H1 (cell line): Measurements from ENCODE around the gene IFI16. TPM values are rescaled to one million over a fixed set of nuclear protein-coding genes. Genes with fewer than 3 reads are reported as not detected.

Source experiments
- CTCF ChIA-PET: fragments of 300-600 bp; sonication (Branson Sonifier 250); formaldehyde crosslinking; loops from one replicate; lab custom pipeline; 2021; ENCODE audit not compliant: partially characterized antibody; lab: Charles Lee
- POLR2A ChIA-PET: fragments of 300-600 bp; sonication (Branson Sonifier 250); formaldehyde crosslinking; loops from one replicate; lab custom pipeline; 2021; ENCODE audit warnings: inconsistent platforms; ENCODE audit not compliant: partially characterized antibody; lab: Charles Lee
- DNase-seq, 2 experiments: peaks; one replicate each; pipeline versions ENCODE4 v3.0.0 to v3.0.0-alpha.2; 2010 to 2022; ENCODE audit warnings: low spot score in 2 of 2, low read depth in 1 of 2, mixed read lengths in 1 of 2
- FAIRE-seq: peaks from 2 replicates; lab custom pipeline; 2011; peaks lifted over from hg19 to GRCh38; lab: Jason Lieb, UNC
- H2AFZ ChIP-seq: 2 replicates; pipeline ENCODE4 v1.8.1; 2012; ENCODE audit warnings: low read length, inconsistent platforms
- H2AK5ac ChIP-seq: 2 replicates; pipeline ENCODE4 v1.6.1; 2013; ENCODE audit warnings: low read depth, low read length
- H2BK120ac ChIP-seq: replicated peaks from 2 replicates; pipeline ENCODE3; 2013; ENCODE audit warnings: low read depth, low read length, inconsistent platforms
- H2BK12ac ChIP-seq: 2 replicates; pipeline ENCODE4 v1.6.1; 2013; ENCODE audit warnings: low read depth, low read length
- H2BK15ac ChIP-seq: 2 replicates; pipeline ENCODE4 v1.6.1; 2013; ENCODE audit warnings: low read length
- H2BK20ac ChIP-seq: 2 replicates; pipeline ENCODE4 v1.6.1; 2013; ENCODE audit warnings: low read length
- H2BK5ac ChIP-seq: 2 replicates; pipeline ENCODE4 v1.6.1; 2013; ENCODE audit warnings: low read depth, low read length
- H3K14ac ChIP-seq: 2 replicates; pipeline ENCODE4 v1.6.1; 2013; ENCODE audit warnings: inconsistent platforms; ENCODE audit not compliant: insufficient read length
- H3K18ac ChIP-seq: 2 replicates; pipeline ENCODE4 v1.6.1; 2013; ENCODE audit warnings: low read length; ENCODE audit errors: extremely low read depth
- H3K23ac ChIP-seq: 2 replicates; pipeline ENCODE4 v1.6.1; 2013; ENCODE audit warnings: inconsistent platforms; ENCODE audit not compliant: insufficient read length
- H3K23me2 ChIP-seq: 2 replicates; pipeline ENCODE4 v1.6.1; 2013; ENCODE audit warnings: low read depth, low read length
- H3K27ac ChIP-seq: 2 replicates; pipeline ENCODE4 v1.6.1; 2011; ENCODE audit warnings: low read depth, low read length, inconsistent platforms
- H3K27me3 ChIP-seq, 4 experiments: replicated peaks in 1 of 4; 1 replicate in 1 of 4; 2 replicates in 3 of 4; pipeline versions ENCODE4 v1.6.1 to v1.8.1; 2011 to 2013; ENCODE audit warnings: low read length in 3 of 4, mild to moderate bottlenecking in 3 of 4, inconsistent platforms in 2 of 4, mixed read lengths in 2 of 4, moderate library complexity in 1 of 4; ENCODE audit not compliant: control insufficient read depth in 3 of 4, insufficient read depth in 3 of 4; ENCODE audit errors: extremely low read depth in 1 of 4
- H3K36me3 ChIP-seq, 4 experiments: 2 replicates each; pipeline versions ENCODE4 v1.6.1 to v1.8.1; 2011 to 2013; ENCODE audit warnings: mild to moderate bottlenecking in 4 of 4, low read length in 3 of 4, moderate library complexity in 2 of 4, control low read depth in 1 of 4, inconsistent platforms in 1 of 4; ENCODE audit not compliant: insufficient read depth in 4 of 4, control insufficient read depth in 2 of 4
- H3K4ac ChIP-seq: replicated peaks from 2 replicates; pipeline ENCODE3; 2013; ENCODE audit warnings: low read length, low read depth, mixed read lengths, inconsistent platforms; ENCODE audit not compliant: insufficient read length
- H3K4me1 ChIP-seq, 4 experiments: replicated peaks in 1 of 4; 1 replicate in 1 of 4; 2 replicates in 3 of 4; pipeline versions ENCODE4 v1.6.1 to v1.8.1; 2011 to 2013; ENCODE audit warnings: low read length in 3 of 4, inconsistent platforms in 2 of 4, mixed read lengths in 1 of 4; ENCODE audit not compliant: insufficient read depth in 4 of 4, control insufficient read depth in 3 of 4
- H3K4me2 ChIP-seq, 2 experiments: 2 replicates each; pipeline versions ENCODE4 v1.6.1 to v1.8.1; 2011 to 2013; ENCODE audit warnings: low read depth in 2 of 2, low read length in 2 of 2, control low read depth in 1 of 2, inconsistent platforms in 1 of 2, mild to moderate bottlenecking in 1 of 2; ENCODE audit not compliant: insufficient read depth in 1 of 2
- H3K4me3 ChIP-seq, 4 experiments: fragments of 200-600, 300-600 bp in 1 of 4; sonication (generic), shearing (Covaris generic), sonication (Bioruptor Twin) in 1 of 4; 2 replicates each; pipeline versions ENCODE4 v1.5.1 to v1.8.1; 2011 to 2016; ENCODE audit warnings: low read length in 4 of 4, low read depth in 3 of 4, control low read depth in 2 of 4, inconsistent platforms in 2 of 4, mild to moderate bottlenecking in 2 of 4, mixed read lengths in 1 of 4, moderate library complexity in 1 of 4; ENCODE audit not compliant: insufficient read depth in 2 of 4; ENCODE audit errors: extremely low read depth in 1 of 4
- H3K56ac ChIP-seq: replicated peaks from 2 replicates; pipeline ENCODE3; 2013; ENCODE audit warnings: low read depth, mild to moderate bottlenecking, mixed read lengths, low read length, inconsistent platforms; ENCODE audit not compliant: insufficient read length
- H3K79me1 ChIP-seq: 2 replicates; pipeline ENCODE4 v1.6.1; 2013; ENCODE audit warnings: low read depth, low read length, control low read depth
- H3K79me2 ChIP-seq, 2 experiments: 2 replicates each; pipeline versions ENCODE4 v1.6.1 to v1.8.1; 2012 to 2013; ENCODE audit warnings: low read length in 2 of 2, mild to moderate bottlenecking in 2 of 2, inconsistent platforms in 1 of 2; ENCODE audit not compliant: insufficient read depth in 2 of 2, control insufficient read depth in 1 of 2
- H3K9ac ChIP-seq, 4 experiments: replicated peaks in 1 of 4; 1 replicate in 1 of 4; 2 replicates in 3 of 4; pipeline versions ENCODE4 v1.6.1 to v1.8.1; 2011 to 2013; ENCODE audit warnings: low read depth in 3 of 4, low read length in 3 of 4, control low read depth in 2 of 4, mild to moderate bottlenecking in 2 of 4, moderate library complexity in 2 of 4, inconsistent platforms in 1 of 4; ENCODE audit errors: extremely low read depth in 1 of 4
- H3K9me3 ChIP-seq, 2 experiments: 2 replicates each; pipeline versions ENCODE4 v1.6.1 to v1.8.1; 2012 to 2013; ENCODE audit warnings: mild to moderate bottlenecking in 2 of 2, moderate library complexity in 2 of 2, control low read depth in 1 of 2, inconsistent platforms in 1 of 2, low read depth in 1 of 2, low read length in 1 of 2, mixed read lengths in 1 of 2; ENCODE audit not compliant: insufficient read depth in 2 of 2
- H4K20me1 ChIP-seq, 2 experiments: replicated peaks in 1 of 2; 2 replicates each; pipeline versions ENCODE3 to v1.8.1; 2011 to 2013; ENCODE audit warnings: inconsistent platforms in 2 of 2, low read length in 2 of 2, mild to moderate bottlenecking in 1 of 2; ENCODE audit not compliant: insufficient read depth in 2 of 2, control insufficient read depth in 1 of 2
- H4K5ac ChIP-seq: 2 replicates; pipeline ENCODE4 v1.6.1; 2013; ENCODE audit warnings: low read length, low read depth, mixed read lengths, inconsistent platforms; ENCODE audit not compliant: insufficient read length
- H4K8ac ChIP-seq: 2 replicates; pipeline ENCODE4 v1.8.0; 2013; ENCODE audit warnings: mild to moderate bottlenecking, moderate library complexity, low read length, inconsistent platforms; ENCODE audit not compliant: insufficient read depth; ENCODE audit errors: extremely low read depth
- H4K91ac ChIP-seq: replicated peaks from 2 replicates; pipeline ENCODE3; 2013; ENCODE audit warnings: low read length, mixed read lengths, inconsistent platforms; ENCODE audit not compliant: insufficient read length
- KDM1A ChIP-seq: fragments of 200-600, 300-600 bp; sonication (generic); IDR thresholded peaks from 2 replicates; pipeline ENCODE4 v1.7.1; 2016; ENCODE audit warnings: mild to moderate bottlenecking, low read length, borderline replicate concordance
- KDM4A ChIP-seq: IDR thresholded peaks from one replicate; pipeline ENCODE4 v1.7.1; 2012; ENCODE audit warnings: low read depth, mild to moderate bottlenecking, moderate library complexity, low read length, inconsistent platforms; ENCODE audit not compliant: severe bottlenecking
- MAFK ChIP-seq: IDR thresholded peaks from 2 replicates; pipeline ENCODE4 v1.6.1; 2012; ENCODE audit warnings: low read depth, mild to moderate bottlenecking, improper control_type of control experiment, low read length
- POLR2A ChIP-seq, 2 experiments: IDR thresholded peaks; 1 replicate in 1 of 2; 2 replicates in 1 of 2; pipeline ENCODE4 v1.6.1; 2011; ENCODE audit warnings: low read depth in 2 of 2, low read length in 2 of 2, mild to moderate bottlenecking in 2 of 2; ENCODE audit errors: control extremely low read depth in 1 of 2
- RBBP5 ChIP-seq: IDR thresholded peaks from 2 replicates; pipeline ENCODE4 v1.7.1; 2012; ENCODE audit warnings: low read depth, mild to moderate bottlenecking, inconsistent platforms, low read length, moderate library complexity, borderline replicate concordance
- SP4 ChIP-seq: IDR thresholded peaks from 2 replicates; pipeline ENCODE4 v1.6.1; 2012; ENCODE audit warnings: low read length, inconsistent platforms
- TAF7 ChIP-seq: optimal IDR thresholded peaks from 2 replicates; pipeline ENCODE3; 2011; ENCODE audit warnings: low read depth, mild to moderate bottlenecking, inconsistent platforms, low read length, moderate library complexity, borderline replicate concordance
- YY1 ChIP-seq: IDR thresholded peaks from 2 replicates; pipeline ENCODE4 v1.6.1; 2011; ENCODE audit warnings: low read depth, mild to moderate bottlenecking, low read length
- WGBS, 2 experiments: shearing (Covaris generic) in 1 of 2; methylation state at CpG; one replicate each; pipeline versions ENCODE4 v1.1.6 to v1.1.7; 2013 to 2015; ENCODE audit warnings: low lambda C conversion rate in 2 of 2, mixed read lengths in 2 of 2, inconsistent platforms in 1 of 2, low coverage in 1 of 2, missing lambda C conversion rate in 1 of 2; ENCODE audit not compliant: insufficient replicate concordance in 2 of 2, insufficient coverage in 1 of 2, insufficient read length in 1 of 2; ENCODE audit errors: extremely low coverage in 1 of 2, missing lambda C conversion rate in 1 of 2; 5-methylcytosine and 5-hydroxymethylcytosine counted together
- polyA plus RNA-seq, 7 experiments: library from polyadenylated mRNA; depleted of rRNA in 3 of 7; stranded (reverse) in 5 of 7; unstranded in 2 of 7; fragments of >200 nt in 5 of 7; fragments of 200-250 nt in 2 of 7; gene quantifications; 1 replicate in 5 of 7; 2 replicates in 1 of 7; 4 replicates in 1 of 7; pipeline versions ENCODE4 v1.2.1 to v1.2.3, GENCODE V29; 2011 to 2013; ENCODE audit warnings: missing spikeins in 2 of 7, mixed read lengths in 2 of 7
- total RNA-seq: library from RNA; stranded (reverse); fragmentation: NEBNext Ultra II Directional; extraction: Animal tissue kit (Norgen Biotek cat#: 25700); gene quantifications from 2 replicates; pipeline ENCODE4 v1.2.1, GENCODE V29; 2021
- TF ChIP-seq, protein P1 (sequence below): IDR thresholded peaks from 2 replicates; pipeline ENCODE4 v1.6.1; 2011; ENCODE audit warnings: low read depth, mild to moderate bottlenecking, low read length; ENCODE audit not compliant: insufficient read depth
- TF ChIP-seq, protein P2 (sequence below): IDR thresholded peaks from 2 replicates; pipeline ENCODE4 v1.6.1; 2012; ENCODE audit warnings: low read length, inconsistent platforms

IFI16 gene
- total and polyA plus RNA-seq, 2 of the 8 experiments (the other 6 are each of a cell fraction or from before 2014, with no cell fraction given) = 0.63 to 0.74 TPM

DNA sequence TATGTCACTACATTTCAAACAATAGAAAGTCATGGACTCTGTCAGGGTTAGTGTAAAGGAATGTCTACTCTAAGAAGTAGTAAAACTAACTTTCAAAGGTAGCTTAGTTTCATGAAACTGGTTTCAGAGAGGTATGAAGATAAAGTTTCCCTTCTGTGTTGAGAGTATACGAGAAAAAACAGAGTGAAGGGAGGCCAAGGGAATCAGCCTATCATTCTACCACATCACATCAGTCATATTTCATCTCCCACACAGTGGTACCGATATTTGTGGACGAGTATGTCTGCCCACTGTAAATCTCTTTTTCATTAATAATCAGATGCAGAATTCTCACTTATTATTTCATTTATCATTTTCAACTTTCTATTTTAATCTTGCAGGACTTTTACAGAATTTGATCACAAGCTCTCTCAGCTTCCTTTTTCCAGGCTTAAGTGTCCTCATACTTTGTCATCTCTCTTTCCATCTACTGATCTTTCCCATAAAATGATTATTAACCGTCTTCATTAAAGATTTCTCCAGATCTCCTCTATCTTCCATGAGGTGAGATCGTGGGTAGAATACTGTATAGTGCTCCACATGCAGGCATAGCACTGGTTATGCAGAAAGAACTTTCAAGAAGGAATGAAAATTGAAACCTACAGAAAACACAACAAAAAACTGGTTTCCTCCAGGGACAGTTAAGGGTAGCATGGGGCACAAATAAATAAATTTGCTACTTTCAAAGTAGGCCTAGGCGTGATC, 11.5 kb upstream of the IFI16 start:
- peak overlapping the region; percentile 99; the same call in 1 of the 2 replicates for H2AFZ ChIP-seq
- no peak overlapping the region for H3K18ac ChIP-seq
- no peak overlapping the region for H3K56ac ChIP-seq
- H2BK5ac ChIP-seq = no peak overlapping the region
- no peak overlapping the region for H3K14ac ChIP-seq
- no peaks in the 10 kb centered on the region for H3K27me3 ChIP-seq
- DNase-seq (no peak), FAIRE-seq (no peak)
- H3K79me1 ChIP-seq = no peaks in the 10 kb centered on the region
- peak overlapping the region in 1 of 2 experiments; percentile 61; a peak in 2 of 4 replicates for H3K4me2 ChIP-seq
- H2BK15ac ChIP-seq = no peak overlapping the region; the same call in 1 of the 2 replicates
- no peak overlapping the region for H3K27ac ChIP-seq
- peaks cover 5% of the 10 kb centered on the region for H3K23me2 ChIP-seq
- POLR2A ChIA-PET = no interaction called here
- no peak overlapping the region for H2BK12ac ChIP-seq
- no peaks in the 10 kb centered on the region for H3K36me3 ChIP-seq
- H3K4me3 ChIP-seq = peak overlapping the region in 1 of 4 experiments; percentile 79; a peak in 2 of 8 replicates
- no peaks in the 10 kb centered on the region for H3K79me2 ChIP-seq
- H3K4me1 ChIP-seq = peaks cover 0 to 9% (median 2%) of the 10 kb centered on the region in 4 experiments; a peak in 3 of 7 replicates
- no peak overlapping the region for H4K91ac ChIP-seq
- no peaks in the 10 kb centered on the region for H3K9me3 ChIP-seq
- no peak overlapping the region for H3K4ac ChIP-seq
- no peak overlapping the region for H2AK5ac ChIP-seq
- WGBS, 2 experiments = 72% methylated on average over 6 of the region's 6 CpGs; no CpG with 5 or more reads in 1 of the 2 experiments
- H3K9ac ChIP-seq = no peak overlapping the region
- no peaks in the 10 kb centered on the region for H4K20me1 ChIP-seq
- H2BK120ac ChIP-seq = no peak overlapping the region
- H2BK20ac ChIP-seq = no peak overlapping the region
- H3K23ac ChIP-seq = no peak overlapping the region
- H4K5ac ChIP-seq = no peak overlapping the region
- CTCF ChIA-PET = interaction anchor here (0.7 to 2.8 kb wide), 21 partner anchors 9 to 837 kb away, joined by 3 to 27 read pairs (median 5); no protein-coding TSS in a partner anchor
- no peak overlapping the region for H4K8ac ChIP-seq
- TF ChIP-seq TAF7 = no peak
- TF ChIP-seq POLR2A (IDR thresholded peaks at IDR 0.05; ENCODE audit: control extremely low read depth in 1 of 2, low read depth in 2 of 2, low read length in 2 of 2) = no peak
- TF ChIP-seq, protein P1, sequence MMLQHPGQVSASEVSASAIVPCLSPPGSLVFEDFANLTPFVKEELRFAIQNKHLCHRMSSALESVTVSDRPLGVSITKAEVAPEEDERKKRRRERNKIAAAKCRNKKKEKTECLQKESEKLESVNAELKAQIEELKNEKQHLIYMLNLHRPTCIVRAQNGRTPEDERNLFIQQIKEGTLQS = no peak
- no peak for TF ChIP-seq MAFK
- TF ChIP-seq, protein P2, sequence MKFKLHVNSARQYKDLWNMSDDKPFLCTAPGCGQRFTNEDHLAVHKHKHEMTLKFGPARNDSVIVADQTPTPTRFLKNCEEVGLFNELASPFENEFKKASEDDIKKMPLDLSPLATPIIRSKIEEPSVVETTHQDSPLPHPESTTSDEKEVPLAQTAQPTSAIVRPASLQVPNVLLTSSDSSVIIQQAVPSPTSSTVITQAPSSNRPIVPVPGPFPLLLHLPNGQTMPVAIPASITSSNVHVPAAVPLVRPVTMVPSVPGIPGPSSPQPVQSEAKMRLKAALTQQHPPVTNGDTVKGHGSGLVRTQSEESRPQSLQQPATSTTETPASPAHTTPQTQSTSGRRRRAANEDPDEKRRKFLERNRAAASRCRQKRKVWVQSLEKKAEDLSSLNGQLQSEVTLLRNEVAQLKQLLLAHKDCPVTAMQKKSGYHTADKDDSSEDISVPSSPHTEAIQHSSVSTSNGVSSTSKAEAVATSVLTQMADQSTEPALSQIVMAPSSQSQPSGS = no peak
- TF ChIP-seq SP4 = no peak
- no peak for TF ChIP-seq KDM4A
- TF ChIP-seq YY1 = no peak
- no peak for TF ChIP-seq RBBP5
- TF ChIP-seq KDM1A = no peak
